HG03159 (cell line): ENCODE data around the gene SH3BP5L.

Experiments
- ATAC-seq: cut with Tn5 transposase; IDR thresholded peaks from one replicate; pipeline ENCODE4 v1.9.1; 2021; ENCODE audit warnings: mild to moderate bottlenecking, moderate library complexity; ENCODE audit not compliant: unreplicated experiment

SH3BP5L gene

GRCh38 chr1:248851390-248851789 is 25.7 kb upstream of the SH3BP5L start:
- ATAC-seq = no peak

- no peak for ATAC-seq
Measured at GRCh38 chr1:248850536-248851251, 25.0 kb upstream of the SH3BP5L start.

GRCh38 chr1:248850124-248850523 is 24.4 kb upstream of the SH3BP5L start:
- no peak for ATAC-seq

GRCh38 chr1:248849637-248850036 is 23.9 kb upstream of the SH3BP5L start:
- no peak for ATAC-seq

GRCh38 chr1:248849152-248849551 is 23.4 kb upstream of the SH3BP5L start:
- no peak for ATAC-seq

GRCh38 chr1:248848602-248849001 is 22.9 kb upstream of the SH3BP5L start:
- no peak for ATAC-seq

GRCh38 chr1:248847956-248848561 is 22.3 kb upstream of the SH3BP5L start:
- ATAC-seq = no peak

GRCh38 chr1:248847181-248847955 is 21.7 kb upstream of the SH3BP5L start:
- ATAC-seq = no peak

GRCh38 chr1:248844526-248844925 is 18.8 kb upstream of the SH3BP5L start:
- ATAC-seq = no peak

GRCh38 chr1:248843687-248844086 is 18.0 kb upstream of the SH3BP5L start:
- no peak for ATAC-seq

- ATAC-seq = no peak
Measured at GRCh38 chr1:248842781-248843331, 17.1 kb upstream of the SH3BP5L start.

GRCh38 chr1:248841702-248842395 is 16.1 kb upstream of the SH3BP5L start:
- no peak for ATAC-seq

GRCh38 chr1:248840946-248841345 is 15.2 kb upstream of the SH3BP5L start:
- no peak for ATAC-seq

- no peak for ATAC-seq
Measured at GRCh38 chr1:248839168-248839555, 13.4 kb upstream of the SH3BP5L start.

GRCh38 chr1:248838357-248839167 is 12.8 kb upstream of the SH3BP5L start:
- peak; percentile 66 for ATAC-seq

- ATAC-seq = peak; percentile 84
Measured at GRCh38 chr1:248837781-248838356, 12.2 kb upstream of the SH3BP5L start, which contains the start of gene ZNF672. TSS of gene ZNF672 (plus strand) at chr1:248838224. CDS start at chr1:248847275, 9,051 bp downstream.

GRCh38 chr1:248837045-248837780 is 11.5 kb upstream of the SH3BP5L start:
- no peak for ATAC-seq

GRCh38 chr1:248834343-248834940 is 8.7 kb upstream of the SH3BP5L start:
- no peak for ATAC-seq

- ATAC-seq = no peak
Measured at GRCh38 chr1:248831842-248832241, 6.1 kb upstream of the SH3BP5L start.
